ENCODE results near the gene PKIG. TPM values are rescaled to one million over a fixed set of nuclear protein-coding genes. Genes with fewer than 3 reads are reported as not detected.

Gene PKIG
- total RNA-seq, 1 donor from 2014 or later, result 8.4 TPM

GRCh38 chr20:44644230-44644617 lies 61.8 kb downstream of the PKIG start:
- TF ChIP-seq CTCF (IDR thresholded peaks at IDR 0.05; ENCODE audit: insufficient read depth, low read length, severe bottlenecking), result no peak
- FAIRE-seq, result no peak
- DNase-seq (ENCODE audit: low read depth), result no peak
- H3K4me3 ChIP-seq (ENCODE audit: low read depth, low read length), result no peak overlapping the region
- no peaks in the 10 kb centered on the region for H3K36me3 ChIP-seq (ENCODE audit: control insufficient read depth, insufficient read depth, low read length)
- no peaks in the 10 kb centered on the region for H3K27me3 ChIP-seq (ENCODE audit: control insufficient read depth, insufficient read depth, low read length)

GRCh38 chr20:44644667-44645131 lies 62.3 kb downstream of the PKIG start:
- no peaks in the 10 kb centered on the region for H3K27me3 ChIP-seq (ENCODE audit: control insufficient read depth, insufficient read depth, low read length)
- FAIRE-seq (no peak), DNase-seq (ENCODE audit: low read depth) (no peak)
- no peak overlapping the region for H3K4me3 ChIP-seq (ENCODE audit: low read depth, low read length)
- no peaks in the 10 kb centered on the region for H3K36me3 ChIP-seq (ENCODE audit: control insufficient read depth, insufficient read depth, low read length)
- TF ChIP-seq CTCF (IDR thresholded peaks at IDR 0.05; ENCODE audit: insufficient read depth, low read length, severe bottlenecking), result no peak

DNA sequence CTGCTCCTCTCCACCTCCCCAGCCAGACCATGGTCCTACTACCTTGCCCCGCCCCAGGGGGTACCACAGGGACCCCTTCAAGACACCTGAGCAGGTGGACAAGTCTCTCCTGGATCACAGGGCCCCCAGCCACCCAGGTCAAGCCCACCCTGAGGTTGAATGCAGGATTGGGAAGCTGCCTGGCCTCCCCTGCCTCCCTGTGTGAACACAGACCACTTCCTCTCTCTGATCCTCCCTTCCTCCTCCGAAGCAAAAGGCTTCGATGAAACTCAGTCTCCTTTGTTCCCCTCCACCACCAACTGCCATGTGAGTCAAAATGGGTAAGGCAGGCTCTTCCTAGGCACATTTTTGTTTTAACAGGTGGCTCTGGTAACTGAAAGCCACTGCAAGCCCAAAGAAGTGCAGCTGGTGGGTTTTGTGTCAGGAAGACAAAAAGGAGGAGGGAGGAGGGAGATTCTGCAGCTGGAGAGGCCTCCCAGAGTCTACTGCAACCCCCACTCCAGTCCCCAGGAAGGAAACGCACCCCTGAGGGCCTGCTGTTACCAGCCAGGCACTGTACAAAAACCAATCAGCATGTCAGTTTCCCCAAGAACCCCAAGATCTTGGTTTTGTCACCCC lies 63.8 kb downstream of the PKIG start:
- Histone ChIP-seq H3K27me3 (ENCODE audit: control insufficient read depth, insufficient read depth, low read length) (no peaks in the 10 kb centered on the region), H3K36me3 (ENCODE audit: control insufficient read depth, insufficient read depth, low read length) (no peaks in the 10 kb centered on the region), H3K4me3 (ENCODE audit: low read depth, low read length) (no peak overlapping the region)
- TF ChIP-seq CTCF (IDR thresholded peaks at IDR 0.05; ENCODE audit: insufficient read depth, low read length, severe bottlenecking), result no peak
- no peak for FAIRE-seq
- DNase-seq (ENCODE audit: low read depth), result no peak

DNA sequence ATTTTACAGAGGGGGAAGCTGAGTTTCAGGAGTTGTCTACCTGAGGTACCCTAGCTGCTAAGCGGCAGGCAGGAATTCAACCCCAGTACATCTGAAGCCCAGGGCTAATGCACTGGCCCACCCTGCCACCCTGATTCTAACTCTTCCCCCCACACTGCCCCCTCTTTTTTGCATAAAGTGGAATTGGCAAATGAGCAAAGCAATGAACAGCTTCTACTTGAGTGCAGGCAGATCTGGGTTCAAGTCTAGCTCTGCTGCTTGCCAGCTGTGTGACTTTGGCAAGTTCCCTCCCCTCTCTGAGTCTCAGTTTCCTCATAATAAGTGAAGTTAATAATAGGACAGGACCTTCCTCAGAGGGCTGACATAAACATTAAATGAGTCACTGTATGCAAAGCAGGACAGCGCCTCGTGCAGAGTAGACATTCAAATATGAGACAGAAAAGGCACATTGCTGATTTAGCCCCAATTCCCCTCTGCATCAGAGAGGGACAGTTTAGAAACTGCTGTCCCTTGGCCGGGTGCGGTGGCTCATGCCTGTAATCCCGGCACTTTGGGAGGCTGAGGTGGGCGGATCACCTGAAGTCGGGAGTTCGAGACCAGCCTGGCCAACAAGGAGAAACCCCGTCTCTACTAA lies 64.4 kb downstream of the PKIG start:
- TF ChIP-seq CTCF (IDR thresholded peaks at IDR 0.05; ENCODE audit: insufficient read depth, low read length, severe bottlenecking), result no peak
- no peak for FAIRE-seq
- Histone ChIP-seq H3K27me3 (ENCODE audit: control insufficient read depth, insufficient read depth, low read length) (no peaks in the 10 kb centered on the region), H3K4me3 (ENCODE audit: low read depth, low read length) (no peak overlapping the region), H3K36me3 (ENCODE audit: control insufficient read depth, insufficient read depth, low read length) (no peaks in the 10 kb centered on the region)
- DNase-seq (ENCODE audit: low read depth), result peak; percentile 59

DNA sequence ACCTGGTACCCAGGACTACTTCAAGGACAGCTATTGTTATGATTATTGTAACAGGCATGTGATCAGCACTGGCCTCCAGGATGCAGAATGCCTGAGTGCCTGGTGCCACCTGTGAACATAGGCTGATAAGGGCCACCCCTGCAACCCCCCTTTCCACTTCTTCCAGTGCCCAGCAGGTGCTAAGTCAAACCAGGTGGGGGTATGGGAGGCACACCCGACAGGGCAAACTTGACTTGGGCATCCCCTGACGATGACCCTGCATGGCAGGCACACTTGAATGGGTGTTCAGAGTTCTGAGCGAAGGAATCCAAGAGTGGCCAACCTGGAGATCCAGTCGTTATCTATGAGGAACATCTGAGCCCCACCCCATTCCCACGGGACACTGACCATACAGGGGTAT lies 65.7 kb downstream of the PKIG start:
- FAIRE-seq (no peak), DNase-seq (ENCODE audit: low read depth) (no peak)
- H3K27me3 ChIP-seq (ENCODE audit: control insufficient read depth, insufficient read depth, low read length), result no peaks in the 10 kb centered on the region
- no peak overlapping the region for H3K4me3 ChIP-seq (ENCODE audit: low read depth, low read length)
- no peak for TF ChIP-seq CTCF (IDR thresholded peaks at IDR 0.05; ENCODE audit: insufficient read depth, low read length, severe bottlenecking)
- no peaks in the 10 kb centered on the region for H3K36me3 ChIP-seq (ENCODE audit: control insufficient read depth, insufficient read depth, low read length)

Data from bronchial epithelial cell (primary cell).